Type B pancreatic cell (in vitro differentiated cells): ENCODE measurements around the gene CLASP1. TPM values are rescaled to one million over a fixed set of nuclear protein-coding genes. Genes with fewer than 3 reads are reported as not detected.
A peak's percentile ranks its signal among the peaks of the same experiment; 100 is the strongest.
"Not testable (repeated sequence)": the region's sequence is repeated elsewhere in the genome, so short reads cannot be mapped to it uniquely, and the experiment has no call there.

ENCODE experiments used
- DNase-seq: peaks from one replicate; pipeline ENCODE4 v3.0.0; 2021; ENCODE audit warnings: mixed read lengths; ENCODE audit not compliant: unreplicated experiment; ENCODE audit errors: extremely low spot score
- H3K27ac Mint-ChIP-seq: 2 replicates; pipeline ENCODE4 v1.8.0; 2021; ENCODE audit warnings: mild to moderate bottlenecking, mixed read lengths
- H3K27me3 Mint-ChIP-seq: 2 replicates; pipeline ENCODE4 v1.8.0; 2021; ENCODE audit warnings: mixed read lengths
- H3K36me3 Mint-ChIP-seq: 2 replicates; pipeline ENCODE4 v1.8.0; 2021; ENCODE audit warnings: mixed read lengths
- H3K4me1 Mint-ChIP-seq: one replicate; pipeline ENCODE4 v1.8.0; 2021; ENCODE audit warnings: mixed read lengths; ENCODE audit not compliant: unreplicated experiment
- H3K4me3 Mint-ChIP-seq: 2 replicates; pipeline ENCODE4 v1.8.0; 2021; ENCODE audit warnings: mild to moderate bottlenecking, mixed read lengths
- H3K9me3 Mint-ChIP-seq: 2 replicates; pipeline ENCODE4 v1.8.0; 2021; ENCODE audit warnings: mixed read lengths
- total RNA-seq: library from RNA; stranded (reverse); gene quantifications from 2 replicates; pipeline ENCODE4 v1.2.1, GENCODE V29; 2021; ENCODE audit warnings: low replicate concordance
- TF ChIP-seq, protein P1 (sequence below): fragments of 200-600 bp; sonication (generic); conservative IDR thresholded peaks from 2 replicates; pipeline ENCODE4 v1.5.0; 2021; ENCODE audit warnings: antibody characterized with exemption, mild to moderate bottlenecking

CLASP1 gene
- total RNA-seq, 1 donor from 2014 or later = 74.6 TPM

- Mint-ChIP-seq H3K9me3 (peaks cover 8% of the 10 kb centered on the region), H3K27ac (peak overlapping the region; percentile 51), H3K27me3 (no peaks in the 10 kb centered on the region), H3K4me1 (peaks cover 31% of the 10 kb centered on the region), H3K36me3 (peaks cover 8% of the 10 kb centered on the region), H3K4me3 (no peak overlapping the region)
- DNase-seq = no peak
- TF ChIP-seq, protein P1, sequence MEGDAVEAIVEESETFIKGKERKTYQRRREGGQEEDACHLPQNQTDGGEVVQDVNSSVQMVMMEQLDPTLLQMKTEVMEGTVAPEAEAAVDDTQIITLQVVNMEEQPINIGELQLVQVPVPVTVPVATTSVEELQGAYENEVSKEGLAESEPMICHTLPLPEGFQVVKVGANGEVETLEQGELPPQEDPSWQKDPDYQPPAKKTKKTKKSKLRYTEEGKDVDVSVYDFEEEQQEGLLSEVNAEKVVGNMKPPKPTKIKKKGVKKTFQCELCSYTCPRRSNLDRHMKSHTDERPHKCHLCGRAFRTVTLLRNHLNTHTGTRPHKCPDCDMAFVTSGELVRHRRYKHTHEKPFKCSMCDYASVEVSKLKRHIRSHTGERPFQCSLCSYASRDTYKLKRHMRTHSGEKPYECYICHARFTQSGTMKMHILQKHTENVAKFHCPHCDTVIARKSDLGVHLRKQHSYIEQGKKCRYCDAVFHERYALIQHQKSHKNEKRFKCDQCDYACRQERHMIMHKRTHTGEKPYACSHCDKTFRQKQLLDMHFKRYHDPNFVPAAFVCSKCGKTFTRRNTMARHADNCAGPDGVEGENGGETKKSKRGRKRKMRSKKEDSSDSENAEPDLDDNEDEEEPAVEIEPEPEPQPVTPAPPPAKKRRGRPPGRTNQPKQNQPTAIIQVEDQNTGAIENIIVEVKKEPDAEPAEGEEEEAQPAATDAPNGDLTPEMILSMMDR = no peak
These were observed 37.0 kb upstream of the CLASP1 start for GRCh38 chr2:121686218-121686617.

- peaks cover 15% of the 10 kb centered on the region for H3K4me1 Mint-ChIP-seq
- H3K36me3 Mint-ChIP-seq = peaks cover 8% of the 10 kb centered on the region
- peak overlapping the region; percentile 48 for H3K4me3 Mint-ChIP-seq
- TF ChIP-seq, protein P1 = no peak
- DNase-seq = no peak
- no peaks in the 10 kb centered on the region for H3K27me3 Mint-ChIP-seq
- peak overlapping the region; percentile 62 for H3K27ac Mint-ChIP-seq
- H3K9me3 Mint-ChIP-seq = peaks cover 13% of the 10 kb centered on the region
These were observed 33.4 kb upstream of the CLASP1 start for GRCh38 chr2:121682396-121683298.

- no peak overlapping the region for H3K27ac Mint-ChIP-seq
- TF ChIP-seq, protein P1 = no peak
- no peaks in the 10 kb centered on the region for H3K4me1 Mint-ChIP-seq
- H3K36me3 Mint-ChIP-seq = peaks cover 3% of the 10 kb centered on the region
- H3K27me3 Mint-ChIP-seq = no peaks in the 10 kb centered on the region
- no peak for DNase-seq
- peaks cover 9% of the 10 kb centered on the region for H3K9me3 Mint-ChIP-seq
- H3K4me3 Mint-ChIP-seq = no peak overlapping the region
These were observed 28.6 kb upstream of the CLASP1 start for GRCh38 chr2:121677855-121678254.

DNA sequence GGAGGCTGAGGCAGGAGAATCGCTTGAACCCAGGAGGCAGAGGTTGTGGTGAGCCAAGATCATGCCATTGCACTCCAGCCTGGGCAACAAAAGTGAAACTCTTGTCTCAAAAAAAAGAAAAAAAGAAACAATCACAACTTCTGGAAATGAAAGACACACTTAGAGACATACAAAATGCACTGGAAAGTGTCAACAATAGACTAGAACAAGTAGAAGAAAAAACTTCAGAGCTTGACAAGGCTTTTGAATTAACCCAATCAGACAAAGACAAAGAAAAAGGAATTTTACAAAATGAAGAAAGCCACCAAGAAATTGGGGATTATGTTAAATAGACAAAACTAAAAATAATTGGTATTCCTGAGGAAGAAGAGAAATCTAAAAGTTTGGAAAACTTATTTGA lies 22.4 kb upstream of the CLASP1 start:
- not testable (repeated sequence) for H3K4me3 Mint-ChIP-seq, H3K4me1 Mint-ChIP-seq, H3K27me3 Mint-ChIP-seq, DNase-seq, H3K27ac Mint-ChIP-seq, H3K9me3 Mint-ChIP-seq
- peaks cover 11% of the 10 kb centered on the region for H3K36me3 Mint-ChIP-seq

DNA sequence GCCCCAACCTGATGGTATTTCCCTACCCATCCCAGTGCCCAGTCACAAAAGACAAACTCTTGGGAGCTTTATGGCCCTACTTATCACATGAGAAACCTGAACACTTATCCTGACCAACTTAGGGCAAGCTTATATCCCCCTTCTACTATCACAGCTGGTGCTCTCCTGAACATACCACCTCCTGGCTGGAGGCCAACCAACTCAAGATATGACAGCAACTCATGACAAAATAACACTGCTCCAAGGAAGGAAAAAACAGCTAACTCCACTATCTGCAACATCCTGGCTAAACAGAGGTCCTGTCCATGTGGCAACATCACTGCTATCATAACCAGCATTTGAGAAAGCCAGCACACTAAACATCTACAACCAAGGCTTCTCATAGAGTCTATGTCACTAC lies 20.9 kb upstream of the CLASP1 start:
- Mint-ChIP-seq H3K4me1 (no peaks in the 10 kb centered on the region), H3K4me3 (no peak overlapping the region), H3K27ac (no peak overlapping the region), H3K27me3 (no peaks in the 10 kb centered on the region), H3K9me3 (peaks cover 8% of the 10 kb centered on the region), H3K36me3 (peaks cover 11% of the 10 kb centered on the region)
- DNase-seq = no peak
- TF ChIP-seq, protein P1 = no peak

GRCh38 chr2:121667618-121668017 lies 18.4 kb upstream of the CLASP1 start:
- peaks cover 8% of the 10 kb centered on the region for H3K9me3 Mint-ChIP-seq
- no peaks in the 10 kb centered on the region for H3K27me3 Mint-ChIP-seq
- TF ChIP-seq, protein P1 = no peak
- peaks cover 11% of the 10 kb centered on the region for H3K36me3 Mint-ChIP-seq
- no peaks in the 10 kb centered on the region for H3K4me1 Mint-ChIP-seq
- H3K4me3 Mint-ChIP-seq = no peak overlapping the region
- no peak overlapping the region for H3K27ac Mint-ChIP-seq
- DNase-seq = no peak
